Keratinocyte (primary cell): ENCODE data around the gene SFXN2.

Experiments used
- CTCF ChIP-seq, 3 experiments: IDR thresholded peaks in 1 of 3; conservative IDR thresholded peaks in 1 of 3; optimal IDR thresholded peaks in 1 of 3; 2 replicates in 2 of 3; 3 replicates in 1 of 3; pipeline versions ENCODE3 to v1.5.1; 2011; ENCODE audit warnings: low read length in 3 of 3, mild to moderate bottlenecking in 3 of 3, moderate library complexity in 2 of 3, control low read depth in 1 of 3, inconsistent platforms in 1 of 3; ENCODE audit not compliant: insufficient read depth in 2 of 3; ENCODE audit errors: extremely low read depth in 1 of 3
- EZH2 ChIP-seq: IDR thresholded peaks from one replicate; pipeline ENCODE4 v1.6.1; 2012; ENCODE audit warnings: inconsistent platforms, mild to moderate bottlenecking, low read length, moderate library complexity

GRCh38 chr10:102770792-102771191 is 56.4 kb downstream of the SFXN2 start:
- TF ChIP-seq EZH2 (no peak), CTCF (optimal IDR thresholded peaks at IDR 0.05 in 1 of 3, IDR thresholded peaks at IDR 0.05 in 1 of 3, conservative IDR thresholded peaks at IDR 0.05 in 1 of 3; ENCODE audit: extremely low read depth in 1 of 3, insufficient read depth in 2 of 3, low read length in 3 of 3) (no peak)
